Activated B cell treated with CpG ODN at 0.5 μM for 24 hours (primary cell): ENCODE data around the gene BLOC1S3. TPM values are rescaled to one million over a fixed set of nuclear protein-coding genes. Genes with fewer than 3 reads are reported as not detected.

ENCODE experiments used
- ATAC-seq: fragments of 200-7000 bp; cut with Tn5 transposase; one replicate; pipeline ENCODE4 v1.10.0; 2021; ENCODE audit warnings: low read depth, mild to moderate bottlenecking, moderate library complexity
- CTCF ChIA-PET: fragments of 350-600 bp; sonication (Branson Sonifier 250); formaldehyde crosslinking; loops from one replicate; lab custom pipeline; 2021; ENCODE audit warnings: antibody characterized with exemption; lab: Charles Lee
- POLR2A ChIA-PET: fragments of 350-600 bp; sonication (Branson Sonifier 250); formaldehyde crosslinking; loops from one replicate; lab custom pipeline; 2021; ENCODE audit warnings: antibody characterized with exemption; lab: Charles Lee
- DNase-seq: peaks from one replicate; pipeline ENCODE4 v3.0.0; 2022
- H3K27ac Mint-ChIP-seq: one replicate; pipeline ENCODE4 v1.8.0; 2020; ENCODE audit warnings: mixed read lengths
- H3K27me3 Mint-ChIP-seq: one replicate; pipeline ENCODE4 v1.8.0; 2021; ENCODE audit warnings: mixed read lengths
- H3K36me3 Mint-ChIP-seq: one replicate; pipeline ENCODE4 v1.8.0; 2021; ENCODE audit warnings: low read depth, mixed read lengths
- H3K4me1 Mint-ChIP-seq: one replicate; pipeline ENCODE4 v1.8.0; 2021; ENCODE audit warnings: mixed read lengths
- H3K4me3 Mint-ChIP-seq: one replicate; pipeline ENCODE4 v1.8.0; 2020; ENCODE audit warnings: mild to moderate bottlenecking, mixed read lengths
- H3K9me3 Mint-ChIP-seq: one replicate; pipeline ENCODE4 v1.8.0; 2020; ENCODE audit warnings: mixed read lengths
- CTCF ChIP-seq: fragments of 200-600 bp; IDR thresholded peaks from one replicate; pipeline ENCODE4 v1.8.0; 2022; ENCODE audit warnings: antibody characterized with exemption, mild to moderate bottlenecking
- intact Hi-C: fragments of 100-400 bp; cut with micrococcal nuclease; formaldehyde crosslinking; loops from one replicate; pipeline ENCODE4 v1.15.1; 2024
- total RNA-seq: library from RNA; stranded (reverse); gene quantifications from 2 replicates; pipeline ENCODE4 v1.2.3, GENCODE V29; 2022

Gene BLOC1S3
- total RNA-seq, 1 donor from 2014 or later = 16.5 TPM

- TF ChIP-seq CTCF = no peak
- CTCF ChIA-PET = interaction anchor here (1.3 to 2.9 kb wide), 2 partner anchors 28 to 62 kb away, joined by 4 to 8 read pairs; no protein-coding TSS in a partner anchor
- POLR2A ChIA-PET = interaction anchor here (1.1 to 2.5 kb wide), 4 partner anchors 11 to 152 kb away, joined by 3 to 18 read pairs (median 5); partner anchors contain the start of genes BLOC1S3, RELB and TRAPPC6A
Measured at GRCh38 chr19:45153339-45154063, 25.1 kb upstream of the BLOC1S3 start.

DNA sequence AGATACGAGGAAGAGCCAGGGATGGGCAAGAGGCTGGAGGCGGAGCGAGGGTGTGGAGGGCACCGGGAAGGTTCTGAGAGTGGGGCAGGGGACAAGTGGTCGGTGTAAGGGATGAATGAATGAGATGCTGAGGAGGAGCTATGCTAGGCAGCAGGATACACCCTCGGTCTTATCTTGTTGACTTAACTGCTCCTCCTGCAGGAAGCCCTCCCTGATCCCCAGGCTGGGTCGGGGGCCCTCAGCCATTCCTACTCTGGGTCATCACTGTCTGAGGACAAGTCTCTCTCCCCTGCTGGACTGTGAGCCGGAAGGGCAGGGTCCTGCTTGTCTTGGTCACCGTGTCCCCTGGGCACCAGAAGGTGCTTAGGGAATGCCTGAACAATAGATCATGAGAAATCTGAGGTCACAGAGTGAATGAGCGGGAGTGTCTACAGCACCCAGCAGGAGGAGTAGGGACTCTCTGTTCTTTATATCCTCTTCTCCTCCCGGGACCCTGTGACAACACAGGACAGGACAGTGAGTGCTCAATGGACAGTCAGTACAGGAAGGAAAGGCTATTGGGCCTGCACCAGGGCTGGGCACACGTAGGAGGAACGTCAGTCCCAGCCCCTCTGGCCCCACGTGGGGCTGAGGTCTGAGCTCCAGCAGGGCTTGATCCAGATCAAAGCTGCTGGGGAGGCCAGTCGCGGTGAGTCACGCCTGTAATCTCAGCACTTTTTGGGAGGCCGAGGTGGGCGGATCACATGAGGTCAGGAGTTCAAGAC, 24.3 kb upstream of the BLOC1S3 start:
- H3K4me3 Mint-ChIP-seq = peak overlapping the region; percentile 68
- ChIA-PET CTCF (interaction anchor here (2.9 kb wide), 1 partner anchor 62 kb away, joined by 8 read pairs; no protein-coding TSS in a partner anchor), POLR2A (interaction anchor here (2.5 kb wide), 1 partner anchor 24 kb away, joined by 18 read pairs; the partner anchor contains the start of genes BLOC1S3 and TRAPPC6A)
- DNase-seq (no peak), ATAC-seq (no peak)
- no peaks in the 10 kb centered on the region for H3K36me3 Mint-ChIP-seq
- H3K9me3 Mint-ChIP-seq = no peaks in the 10 kb centered on the region
- intact Hi-C loops = no loop called here
- peaks cover 45% of the 10 kb centered on the region for H3K27me3 Mint-ChIP-seq
- no peak for TF ChIP-seq CTCF
- H3K27ac Mint-ChIP-seq = no peak overlapping the region
- H3K4me1 Mint-ChIP-seq = peaks cover 15% of the 10 kb centered on the region

More at GRCh38 chr19:45153339-45154063, 25.1 kb upstream of the BLOC1S3 start:
- DNase-seq (peak; percentile 31), ATAC-seq (peak; percentile 29)
- Mint-ChIP-seq H3K4me3 (peak overlapping the region; percentile 79), H3K27ac (no peak overlapping the region), H3K36me3 (no peaks in the 10 kb centered on the region), H3K4me1 (peaks cover 15% of the 10 kb centered on the region), H3K27me3 (peaks cover 40% of the 10 kb centered on the region), H3K9me3 (no peaks in the 10 kb centered on the region)
- intact Hi-C loops = no loop called here

- no peak for DNase-seq
- Mint-ChIP-seq H3K27me3 (peaks cover 54% of the 10 kb centered on the region), H3K27ac (no peak overlapping the region)
Measured at GRCh38 chr19:45156011-45156630, 22.5 kb upstream of the BLOC1S3 start.

DNA sequence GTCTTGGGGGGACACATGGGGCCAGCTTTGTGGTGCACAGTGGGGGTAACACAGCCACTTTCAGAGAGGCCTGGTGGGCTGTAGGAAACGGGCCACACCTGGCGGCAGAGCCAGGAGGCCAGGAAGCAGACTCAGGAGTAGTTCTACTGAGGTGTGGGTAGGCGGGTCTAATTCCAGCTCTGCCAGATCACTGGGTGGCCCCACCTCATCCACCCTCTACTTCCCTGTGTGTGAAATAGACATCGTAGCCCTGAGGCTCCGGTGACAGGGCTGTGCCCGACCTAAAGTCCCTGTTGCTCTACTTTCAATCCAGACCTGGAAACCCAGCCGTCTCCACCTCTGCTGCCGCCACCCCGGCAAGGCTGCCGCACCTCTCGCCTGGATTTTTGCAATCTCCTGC, 21.8 kb upstream of the BLOC1S3 start:
- no peaks in the 10 kb centered on the region for H3K9me3 Mint-ChIP-seq
- H3K27me3 Mint-ChIP-seq = peaks cover 52% of the 10 kb centered on the region
- ChIA-PET POLR2A (no interaction called here), CTCF (no interaction called here)
- no peak overlapping the region for H3K4me3 Mint-ChIP-seq
- no peak for DNase-seq
- no peaks in the 10 kb centered on the region for H3K36me3 Mint-ChIP-seq
- intact Hi-C loops = no loop called here
- peaks cover 15% of the 10 kb centered on the region for H3K4me1 Mint-ChIP-seq
- no peak for TF ChIP-seq CTCF
- no peak overlapping the region for H3K27ac Mint-ChIP-seq
- no peak for ATAC-seq

More at GRCh38 chr19:45156011-45156630, 22.5 kb upstream of the BLOC1S3 start:
- Mint-ChIP-seq H3K4me1 (peaks cover 15% of the 10 kb centered on the region), H3K36me3 (no peaks in the 10 kb centered on the region), H3K4me3 (no peak overlapping the region), H3K9me3 (no peaks in the 10 kb centered on the region)
- ChIA-PET CTCF (no interaction called here), POLR2A (no interaction called here)
- no peak for ATAC-seq
- intact Hi-C loops = no loop called here
- no peak for TF ChIP-seq CTCF
